Measurements from ENCODE around the gene SWI5.

DNA sequence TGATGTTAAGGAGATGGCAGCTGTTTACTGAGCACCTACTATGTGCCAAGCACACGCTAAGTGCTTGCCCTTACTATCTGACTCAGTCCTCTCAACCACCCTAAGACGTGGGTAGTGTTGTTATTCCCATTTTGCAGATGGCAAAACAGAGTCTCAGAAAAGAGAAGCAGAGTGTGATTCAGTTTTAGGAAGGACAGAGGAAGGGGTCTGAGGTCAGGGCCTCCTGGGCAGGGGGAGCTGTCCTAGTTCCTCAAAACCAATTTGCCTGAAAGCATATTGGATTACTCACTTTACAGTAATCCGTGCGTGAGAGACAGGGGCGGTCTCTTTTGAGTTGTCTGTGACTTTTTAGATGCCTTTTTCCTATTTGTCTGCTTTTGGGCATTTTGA is 49.7 kb upstream of the SWI5 start:
- TF ChIP-seq, protein P1, sequence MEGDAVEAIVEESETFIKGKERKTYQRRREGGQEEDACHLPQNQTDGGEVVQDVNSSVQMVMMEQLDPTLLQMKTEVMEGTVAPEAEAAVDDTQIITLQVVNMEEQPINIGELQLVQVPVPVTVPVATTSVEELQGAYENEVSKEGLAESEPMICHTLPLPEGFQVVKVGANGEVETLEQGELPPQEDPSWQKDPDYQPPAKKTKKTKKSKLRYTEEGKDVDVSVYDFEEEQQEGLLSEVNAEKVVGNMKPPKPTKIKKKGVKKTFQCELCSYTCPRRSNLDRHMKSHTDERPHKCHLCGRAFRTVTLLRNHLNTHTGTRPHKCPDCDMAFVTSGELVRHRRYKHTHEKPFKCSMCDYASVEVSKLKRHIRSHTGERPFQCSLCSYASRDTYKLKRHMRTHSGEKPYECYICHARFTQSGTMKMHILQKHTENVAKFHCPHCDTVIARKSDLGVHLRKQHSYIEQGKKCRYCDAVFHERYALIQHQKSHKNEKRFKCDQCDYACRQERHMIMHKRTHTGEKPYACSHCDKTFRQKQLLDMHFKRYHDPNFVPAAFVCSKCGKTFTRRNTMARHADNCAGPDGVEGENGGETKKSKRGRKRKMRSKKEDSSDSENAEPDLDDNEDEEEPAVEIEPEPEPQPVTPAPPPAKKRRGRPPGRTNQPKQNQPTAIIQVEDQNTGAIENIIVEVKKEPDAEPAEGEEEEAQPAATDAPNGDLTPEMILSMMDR (conservative IDR thresholded peaks at IDR 0.05; ENCODE audit: low read depth in 2 of 2): no peak
- TF ChIP-seq, protein P2, sequence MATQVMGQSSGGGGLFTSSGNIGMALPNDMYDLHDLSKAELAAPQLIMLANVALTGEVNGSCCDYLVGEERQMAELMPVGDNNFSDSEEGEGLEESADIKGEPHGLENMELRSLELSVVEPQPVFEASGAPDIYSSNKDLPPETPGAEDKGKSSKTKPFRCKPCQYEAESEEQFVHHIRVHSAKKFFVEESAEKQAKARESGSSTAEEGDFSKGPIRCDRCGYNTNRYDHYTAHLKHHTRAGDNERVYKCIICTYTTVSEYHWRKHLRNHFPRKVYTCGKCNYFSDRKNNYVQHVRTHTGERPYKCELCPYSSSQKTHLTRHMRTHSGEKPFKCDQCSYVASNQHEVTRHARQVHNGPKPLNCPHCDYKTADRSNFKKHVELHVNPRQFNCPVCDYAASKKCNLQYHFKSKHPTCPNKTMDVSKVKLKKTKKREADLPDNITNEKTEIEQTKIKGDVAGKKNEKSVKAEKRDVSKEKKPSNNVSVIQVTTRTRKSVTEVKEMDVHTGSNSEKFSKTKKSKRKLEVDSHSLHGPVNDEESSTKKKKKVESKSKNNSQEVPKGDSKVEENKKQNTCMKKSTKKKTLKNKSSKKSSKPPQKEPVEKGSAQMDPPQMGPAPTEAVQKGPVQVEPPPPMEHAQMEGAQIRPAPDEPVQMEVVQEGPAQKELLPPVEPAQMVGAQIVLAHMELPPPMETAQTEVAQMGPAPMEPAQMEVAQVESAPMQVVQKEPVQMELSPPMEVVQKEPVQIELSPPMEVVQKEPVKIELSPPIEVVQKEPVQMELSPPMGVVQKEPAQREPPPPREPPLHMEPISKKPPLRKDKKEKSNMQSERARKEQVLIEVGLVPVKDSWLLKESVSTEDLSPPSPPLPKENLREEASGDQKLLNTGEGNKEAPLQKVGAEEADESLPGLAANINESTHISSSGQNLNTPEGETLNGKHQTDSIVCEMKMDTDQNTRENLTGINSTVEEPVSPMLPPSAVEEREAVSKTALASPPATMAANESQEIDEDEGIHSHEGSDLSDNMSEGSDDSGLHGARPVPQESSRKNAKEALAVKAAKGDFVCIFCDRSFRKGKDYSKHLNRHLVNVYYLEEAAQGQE (IDR thresholded peaks at IDR 0.05; ENCODE audit: unreplicated experiment): no peak
- no peak for TF ChIP-seq POLR2AphosphoS5 (IDR thresholded peaks at IDR 0.05; ENCODE audit: low read depth)
- TF ChIP-seq, protein P3, sequence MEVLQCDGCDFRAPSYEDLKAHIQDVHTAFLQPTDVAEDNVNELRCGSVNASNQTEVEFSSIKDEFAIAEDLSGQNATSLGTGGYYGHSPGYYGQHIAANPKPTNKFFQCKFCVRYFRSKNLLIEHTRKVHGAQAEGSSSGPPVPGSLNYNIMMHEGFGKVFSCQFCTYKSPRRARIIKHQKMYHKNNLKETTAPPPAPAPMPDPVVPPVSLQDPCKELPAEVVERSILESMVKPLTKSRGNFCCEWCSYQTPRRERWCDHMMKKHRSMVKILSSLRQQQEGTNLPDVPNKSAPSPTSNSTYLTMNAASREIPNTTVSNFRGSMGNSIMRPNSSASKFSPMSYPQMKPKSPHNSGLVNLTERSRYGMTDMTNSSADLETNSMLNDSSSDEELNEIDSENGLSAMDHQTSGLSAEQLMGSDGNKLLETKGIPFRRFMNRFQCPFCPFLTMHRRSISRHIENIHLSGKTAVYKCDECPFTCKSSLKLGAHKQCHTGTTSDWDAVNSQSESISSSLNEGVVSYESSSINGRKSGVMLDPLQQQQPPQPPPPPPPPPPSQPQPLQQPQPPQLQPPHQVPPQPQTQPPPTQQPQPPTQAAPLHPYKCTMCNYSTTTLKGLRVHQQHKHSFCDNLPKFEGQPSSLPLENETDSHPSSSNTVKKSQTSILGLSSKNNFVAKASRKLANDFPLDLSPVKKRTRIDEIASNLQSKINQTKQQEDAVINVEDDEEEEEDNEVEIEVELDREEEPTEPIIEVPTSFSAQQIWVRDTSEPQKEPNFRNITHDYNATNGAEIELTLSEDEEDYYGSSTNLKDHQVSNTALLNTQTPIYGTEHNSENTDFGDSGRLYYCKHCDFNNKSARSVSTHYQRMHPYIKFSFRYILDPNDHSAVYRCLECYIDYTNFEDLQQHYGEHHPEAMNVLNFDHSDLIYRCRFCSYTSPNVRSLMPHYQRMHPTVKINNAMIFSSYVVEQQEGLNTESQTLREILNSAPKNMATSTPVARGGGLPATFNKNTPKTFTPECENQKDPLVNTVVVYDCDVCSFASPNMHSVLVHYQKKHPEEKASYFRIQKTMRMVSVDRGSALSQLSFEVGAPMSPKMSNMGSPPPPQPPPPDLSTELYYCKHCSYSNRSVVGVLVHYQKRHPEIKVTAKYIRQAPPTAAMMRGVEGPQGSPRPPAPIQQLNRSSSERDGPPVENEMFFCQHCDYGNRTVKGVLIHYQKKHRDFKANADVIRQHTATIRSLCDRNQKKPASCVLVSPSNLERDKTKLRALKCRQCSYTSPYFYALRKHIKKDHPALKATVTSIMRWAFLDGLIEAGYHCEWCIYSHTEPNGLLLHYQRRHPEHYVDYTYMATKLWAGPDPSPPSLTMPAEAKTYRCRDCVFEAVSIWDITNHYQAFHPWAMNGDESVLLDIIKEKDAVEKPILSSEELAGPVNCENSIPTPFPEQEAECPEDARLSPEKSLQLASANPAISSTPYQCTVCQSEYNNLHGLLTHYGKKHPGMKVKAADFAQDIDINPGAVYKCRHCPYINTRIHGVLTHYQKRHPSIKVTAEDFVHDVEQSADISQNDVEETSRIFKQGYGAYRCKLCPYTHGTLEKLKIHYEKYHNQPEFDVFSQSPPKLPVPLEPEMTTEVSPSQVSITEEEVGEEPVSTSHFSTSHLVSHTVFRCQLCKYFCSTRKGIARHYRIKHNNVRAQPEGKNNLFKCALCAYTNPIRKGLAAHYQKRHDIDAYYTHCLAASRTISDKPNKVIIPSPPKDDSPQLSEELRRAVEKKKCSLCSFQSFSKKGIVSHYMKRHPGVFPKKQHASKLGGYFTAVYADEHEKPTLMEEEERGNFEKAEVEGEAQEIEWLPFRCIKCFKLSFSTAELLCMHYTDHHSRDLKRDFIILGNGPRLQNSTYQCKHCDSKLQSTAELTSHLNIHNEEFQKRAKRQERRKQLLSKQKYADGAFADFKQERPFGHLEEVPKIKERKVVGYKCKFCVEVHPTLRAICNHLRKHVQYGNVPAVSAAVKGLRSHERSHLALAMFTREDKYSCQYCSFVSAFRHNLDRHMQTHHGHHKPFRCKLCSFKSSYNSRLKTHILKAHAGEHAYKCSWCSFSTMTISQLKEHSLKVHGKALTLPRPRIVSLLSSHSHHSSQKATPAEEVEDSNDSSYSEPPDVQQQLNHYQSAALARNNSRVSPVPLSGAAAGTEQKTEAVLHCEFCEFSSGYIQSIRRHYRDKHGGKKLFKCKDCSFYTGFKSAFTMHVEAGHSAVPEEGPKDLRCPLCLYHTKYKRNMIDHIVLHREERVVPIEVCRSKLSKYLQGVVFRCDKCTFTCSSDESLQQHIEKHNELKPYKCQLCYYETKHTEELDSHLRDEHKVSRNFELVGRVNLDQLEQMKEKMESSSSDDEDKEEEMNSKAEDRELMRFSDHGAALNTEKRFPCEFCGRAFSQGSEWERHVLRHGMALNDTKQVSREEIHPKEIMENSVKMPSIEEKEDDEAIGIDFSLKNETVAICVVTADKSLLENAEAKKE (CRISPR knock-in tag; IDR thresholded peaks at IDR 0.05): no peak
- no peak for TF ChIP-seq EZH2 (IDR thresholded peaks at IDR 0.05; ENCODE audit: low read depth, unreplicated experiment)
- TF ChIP-seq JUNB (IDR thresholded peaks at IDR 0.05; ENCODE audit: unreplicated experiment): no peak
- TF ChIP-seq CREB1 (CRISPR knock-in tag; IDR thresholded peaks at IDR 0.05; ENCODE audit: low read depth): no peak
